DMS 273 (cell line): ENCODE results near the gene CANT1.
A peak's percentile ranks its signal among the peaks of the same experiment; 100 is the strongest.
"Not testable (repeated sequence)": the region's sequence is repeated elsewhere in the genome, so short reads cannot be mapped to it uniquely, and the experiment has no call there.

ENCODE experiments used
- DNase-seq: peaks from one replicate; lab custom pipeline; 2025; ENCODE audit not compliant: unreplicated experiment; lab: John Stamatoyannopoulos, UW

CANT1 gene

DNA sequence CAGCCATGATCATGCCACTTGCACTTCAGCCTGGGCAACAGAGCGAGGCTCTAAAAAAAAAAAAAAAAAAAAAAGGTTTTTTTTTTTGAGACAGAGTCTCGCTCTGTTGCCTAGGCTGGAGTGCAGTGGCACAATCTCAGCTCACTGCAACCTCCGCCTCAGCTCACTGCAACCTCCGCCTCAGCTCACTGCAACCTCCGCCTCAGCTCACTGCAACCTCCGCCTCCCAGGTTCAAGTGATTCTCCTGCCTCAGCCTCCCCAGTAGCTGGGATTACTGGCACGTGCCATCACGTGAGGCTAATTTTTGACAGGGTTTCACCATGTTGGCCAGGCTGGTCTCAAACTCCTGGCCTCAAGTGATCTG, 46.6 kb downstream of the CANT1 start:
- not testable (repeated sequence) for DNase-seq

DNA sequence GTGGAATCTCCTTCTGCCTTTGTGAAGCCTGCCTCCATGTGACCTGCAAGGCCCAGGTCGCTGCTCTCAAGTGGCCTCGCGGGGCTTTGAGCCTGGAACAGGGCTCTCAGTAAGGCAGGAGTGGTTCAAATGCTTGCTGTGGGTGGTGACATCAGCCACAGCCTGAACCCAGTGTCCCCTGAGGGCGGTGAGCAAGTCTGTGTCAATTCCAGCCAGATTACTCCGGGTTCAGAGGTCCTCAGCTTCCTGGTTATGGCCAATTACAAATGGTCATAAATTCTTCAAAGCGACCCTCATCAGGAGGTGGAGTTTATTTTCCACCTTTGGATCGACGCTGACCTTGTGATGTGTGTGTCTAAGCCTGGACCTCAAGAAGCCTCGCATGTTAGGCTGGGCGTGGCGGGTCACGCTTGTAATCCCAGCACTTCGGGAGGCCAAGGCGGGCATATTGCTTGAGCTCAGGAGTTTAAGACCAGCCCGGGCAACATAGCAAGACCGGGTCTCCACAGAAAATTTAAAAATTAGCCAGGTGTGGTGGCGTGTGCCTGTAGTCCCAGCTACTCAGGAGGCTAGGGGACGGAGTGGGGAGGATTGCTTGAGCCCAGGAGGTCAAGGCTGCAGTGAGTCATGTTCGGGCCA, 47.1 kb downstream of the CANT1 start:
- DNase-seq: no peak

DNA sequence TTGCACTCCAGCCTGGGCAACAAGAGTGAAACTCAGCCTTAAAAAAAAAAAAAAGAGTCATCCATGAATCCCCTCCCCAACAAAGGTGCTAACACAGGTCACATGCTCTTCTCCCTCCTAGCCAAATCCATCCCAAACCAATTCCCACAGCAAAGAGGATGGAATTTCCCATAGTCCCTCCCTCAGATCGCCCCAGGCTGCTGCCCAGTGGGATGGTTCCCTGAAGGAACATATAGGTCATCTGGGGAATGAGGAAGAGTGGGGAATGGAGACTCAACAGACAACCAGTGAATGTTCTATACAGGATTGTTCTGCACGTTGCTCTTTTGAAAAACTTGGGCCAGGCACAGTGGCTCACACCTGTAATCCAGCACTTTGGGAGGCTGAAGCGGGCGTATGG, 48.0 kb downstream of the CANT1 start:
- DNase-seq: no peak

DNA sequence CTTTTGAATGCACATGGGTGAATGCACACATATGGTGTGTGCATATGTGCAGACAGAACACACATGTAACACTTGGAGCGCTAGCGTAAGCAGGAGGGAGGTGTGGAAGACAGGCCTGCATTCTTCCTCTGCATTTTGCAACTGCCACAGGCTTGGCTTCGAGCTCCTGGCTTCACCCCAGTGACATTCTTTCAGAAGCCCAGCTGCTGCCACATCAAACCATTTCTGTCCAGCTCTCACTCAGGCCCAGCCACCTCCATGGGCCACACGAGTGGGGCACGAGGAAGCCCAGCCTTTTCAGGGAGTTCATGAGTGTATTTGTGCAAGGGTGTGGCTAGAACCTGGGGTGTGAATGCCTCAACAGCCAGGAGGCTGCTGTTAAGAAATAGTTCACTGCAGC, 48.6 kb downstream of the CANT1 start:
- no peak for DNase-seq

DNA sequence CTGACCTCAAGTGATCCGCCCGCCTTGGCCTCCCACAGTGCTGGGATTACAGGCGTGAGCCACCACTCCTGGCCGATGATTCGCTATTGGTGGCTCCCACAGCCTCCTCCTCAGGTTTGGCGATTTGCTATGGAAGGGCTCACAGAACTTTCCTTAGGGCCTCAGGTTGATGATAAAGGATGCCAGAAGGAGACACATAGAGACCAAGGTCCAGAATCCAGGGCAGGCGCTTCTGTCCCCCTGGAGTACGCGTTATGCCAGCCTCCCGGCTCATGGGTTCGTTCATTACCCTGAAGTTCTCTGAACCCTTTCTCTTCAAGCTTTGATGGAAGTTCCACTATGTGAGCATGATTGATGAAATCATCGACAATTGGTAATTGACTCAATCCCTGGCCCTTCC, 49.8 kb downstream of the CANT1 start:
- DNase-seq: no peak

DNA sequence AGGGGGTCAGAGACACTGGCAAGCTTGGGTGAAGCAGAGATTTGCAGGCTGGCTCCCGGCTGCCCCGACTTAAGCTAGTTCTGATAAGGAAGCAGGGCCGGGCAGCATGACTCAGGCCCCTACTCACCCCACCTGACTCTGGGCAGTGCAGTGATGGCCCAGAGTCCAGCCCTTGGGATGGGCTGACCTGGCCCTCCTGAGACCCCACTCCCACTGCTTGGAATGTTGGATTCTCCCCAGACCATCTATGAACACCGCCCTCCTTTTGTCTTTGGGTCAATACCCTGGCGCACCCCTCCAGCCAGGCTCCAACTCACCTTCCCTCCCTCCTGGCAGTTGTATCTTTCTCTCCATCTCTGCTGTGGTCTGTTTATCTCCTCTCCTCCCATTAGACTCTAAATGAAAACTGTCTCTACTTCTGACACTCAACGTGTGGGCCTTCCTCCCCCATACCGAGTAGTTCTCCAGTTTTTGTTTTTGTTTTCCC, 50.9 kb downstream of the CANT1 start:
- no peak for DNase-seq

DNA sequence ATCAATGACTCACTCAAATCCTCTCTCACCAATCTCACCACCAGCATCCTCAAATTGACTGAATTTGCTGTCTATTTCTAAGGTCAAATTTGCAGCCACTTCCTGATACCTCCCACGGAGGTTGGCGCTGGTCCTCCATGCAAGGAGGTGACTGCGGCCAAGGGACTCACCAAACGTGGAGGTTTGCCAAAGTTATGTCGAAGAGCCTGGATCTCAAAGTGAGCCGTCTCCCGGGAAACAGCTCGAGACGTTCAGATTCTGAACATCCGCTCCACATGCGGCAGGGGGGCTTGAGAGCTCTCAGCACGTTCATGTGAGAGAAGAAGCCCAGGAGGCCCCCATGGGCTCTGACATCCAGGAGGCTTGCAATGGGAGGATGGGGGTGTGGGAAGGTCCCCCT, 52.4 kb downstream of the CANT1 start:
- peak; percentile 55 for DNase-seq

DNA sequence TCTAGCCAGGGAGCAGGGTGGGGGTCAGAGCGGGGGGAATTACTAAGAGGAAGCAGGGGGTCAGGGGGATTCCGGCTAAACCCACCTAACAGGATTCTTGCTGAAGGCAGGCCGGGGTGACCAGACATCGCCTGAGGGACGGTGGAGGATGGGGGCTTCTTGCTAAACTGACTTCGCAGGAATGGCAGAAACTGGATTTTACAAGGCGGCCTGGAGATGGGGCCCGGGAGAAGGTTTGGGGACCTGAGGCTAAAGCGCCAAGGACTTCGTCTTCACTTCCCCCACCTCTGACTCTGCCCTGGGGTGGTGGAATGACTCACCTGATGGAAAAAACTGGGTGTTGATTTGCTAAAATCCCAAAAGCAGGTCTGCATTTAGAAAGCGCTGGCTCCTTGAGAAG, 53.3 kb downstream of the CANT1 start:
- no peak for DNase-seq

DNA sequence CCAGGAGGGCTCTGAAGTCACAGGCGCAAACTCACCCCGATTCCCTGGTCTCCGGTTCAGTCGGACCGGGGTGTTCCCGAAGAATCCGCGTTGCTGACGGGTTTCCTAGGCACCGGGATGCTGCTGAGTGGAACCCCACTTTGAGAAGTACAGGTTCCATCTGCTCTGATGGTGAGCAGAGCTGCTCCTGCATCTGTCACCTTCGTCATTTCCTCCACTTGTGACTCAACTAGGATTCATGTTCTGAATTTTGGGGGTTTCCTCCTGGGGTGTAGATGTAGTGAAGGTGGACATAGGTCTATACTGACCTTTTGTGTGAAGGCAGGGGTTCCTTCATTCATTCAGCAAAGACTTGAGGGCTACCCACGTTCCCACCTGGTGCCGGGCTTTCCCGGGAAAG, 54.9 kb downstream of the CANT1 start:
- DNase-seq: no peak

DNA sequence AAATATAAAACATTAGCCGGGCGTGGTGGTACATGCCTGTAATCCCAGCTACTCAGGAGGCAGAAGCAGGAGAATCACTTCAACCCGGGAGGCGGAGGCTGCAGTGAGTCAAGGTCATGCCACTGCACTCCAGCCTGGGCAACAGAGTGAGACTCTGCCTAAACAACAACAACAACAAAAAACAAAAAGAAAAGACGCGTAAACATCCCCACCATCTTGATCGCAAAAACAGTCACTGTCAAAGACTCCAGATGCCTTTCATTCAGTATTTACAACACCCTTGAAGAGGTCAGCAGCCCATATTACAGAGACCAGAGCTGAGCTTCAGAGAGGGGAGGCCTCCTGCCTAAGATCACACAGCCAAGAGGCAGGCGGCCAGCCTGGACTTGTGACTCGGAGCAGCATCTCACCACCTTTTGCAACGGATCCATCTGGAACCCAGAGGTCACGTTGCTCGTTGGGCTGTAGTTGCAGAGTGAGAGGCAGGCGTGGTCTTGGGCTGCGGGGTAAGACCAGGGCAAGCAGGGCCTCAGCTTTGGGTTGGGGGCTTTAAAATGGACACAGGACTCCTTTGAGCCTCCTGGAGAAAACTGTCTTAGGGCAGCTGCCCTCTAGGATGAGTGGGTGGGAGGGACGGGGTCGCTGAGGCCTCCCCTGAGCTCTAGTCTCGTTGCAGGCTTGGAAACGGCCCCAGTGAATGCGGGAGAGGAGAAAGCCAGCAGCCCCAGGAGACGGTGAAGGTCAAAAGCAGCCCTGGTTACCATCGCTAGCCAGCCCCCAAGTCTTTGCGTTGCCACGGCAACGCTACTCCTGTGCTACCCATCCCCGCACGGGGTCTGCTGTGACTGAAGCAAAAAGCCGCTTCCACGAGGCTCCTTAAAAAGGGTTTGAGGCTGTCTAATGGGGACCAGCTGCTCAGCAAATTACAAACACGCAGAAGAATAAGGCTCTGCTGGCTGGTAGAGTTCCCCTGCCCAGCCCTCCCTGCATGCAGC, 55.9 kb downstream of the CANT1 start:
- DNase-seq: peak; percentile 48

DNA sequence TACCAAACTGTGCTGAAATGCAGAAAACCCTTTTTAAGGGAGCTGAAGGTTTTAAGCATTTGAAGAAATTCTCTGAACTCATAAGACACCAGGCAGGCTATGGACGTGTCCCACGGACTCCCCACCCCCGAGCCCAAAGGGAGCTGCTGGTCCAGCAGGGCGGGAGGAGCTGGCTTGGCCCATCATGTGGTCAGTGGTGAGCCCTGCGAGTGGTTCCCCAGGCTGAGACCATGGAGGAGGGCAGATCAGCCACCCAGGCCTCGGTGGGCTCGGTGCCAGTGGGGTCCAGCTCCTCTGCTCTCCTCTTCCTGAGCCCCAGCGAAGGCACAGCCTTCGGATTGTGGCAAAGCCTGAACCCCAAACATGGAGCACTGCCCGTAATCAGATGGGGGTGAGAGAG, 56.9 kb downstream of the CANT1 start:
- no peak for DNase-seq

DNA sequence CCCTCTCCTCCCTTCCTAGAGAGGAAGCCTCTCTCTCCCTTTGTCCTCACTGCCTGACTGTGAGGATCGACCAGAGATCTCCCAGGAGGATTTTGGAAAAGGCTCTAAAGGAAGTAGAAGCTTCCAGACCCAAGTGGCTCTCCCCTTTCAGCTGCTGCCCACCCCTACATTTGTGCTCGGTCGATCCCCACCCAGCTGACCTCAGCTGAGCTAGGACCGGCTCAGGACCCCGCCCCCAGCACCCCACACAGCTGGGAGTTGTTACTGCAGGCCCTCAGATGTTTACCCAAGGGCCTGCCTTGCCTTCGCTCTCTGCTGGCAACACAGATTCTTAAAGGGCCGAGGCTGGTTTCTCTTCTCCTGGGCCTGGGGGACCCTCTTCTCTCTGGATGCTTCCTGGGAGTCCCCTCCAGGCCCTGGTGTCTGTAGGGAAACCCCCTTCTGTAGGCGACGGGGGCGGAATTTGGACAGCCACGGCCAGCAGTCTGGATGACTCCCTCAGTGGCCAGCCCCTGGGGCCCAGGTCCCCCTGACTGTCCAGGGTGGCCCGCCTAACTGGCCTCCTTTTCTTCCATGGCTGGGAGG, 57.5 kb downstream of the CANT1 start:
- DNase-seq: no peak

DNA sequence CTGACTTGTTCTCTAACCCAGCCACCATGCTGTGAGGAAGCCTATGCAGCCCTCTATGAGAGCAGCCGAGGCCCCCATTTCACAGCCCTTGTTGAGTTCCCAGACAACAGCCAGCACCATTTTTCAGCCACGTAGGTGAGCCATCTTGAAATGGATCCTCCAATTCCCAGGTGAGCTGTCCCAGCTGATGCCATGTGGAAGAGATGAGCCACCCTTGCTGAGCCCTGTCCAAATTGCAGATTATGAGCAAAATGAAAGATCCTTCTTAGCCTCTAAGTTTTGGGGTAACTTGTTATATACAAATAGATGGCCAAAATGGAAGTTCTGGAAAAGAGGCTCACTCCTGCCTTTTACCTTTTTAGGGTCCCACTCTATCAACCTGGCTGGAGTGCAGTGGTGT, 58.7 kb downstream of the CANT1 start:
- DNase-seq: no peak

DNA sequence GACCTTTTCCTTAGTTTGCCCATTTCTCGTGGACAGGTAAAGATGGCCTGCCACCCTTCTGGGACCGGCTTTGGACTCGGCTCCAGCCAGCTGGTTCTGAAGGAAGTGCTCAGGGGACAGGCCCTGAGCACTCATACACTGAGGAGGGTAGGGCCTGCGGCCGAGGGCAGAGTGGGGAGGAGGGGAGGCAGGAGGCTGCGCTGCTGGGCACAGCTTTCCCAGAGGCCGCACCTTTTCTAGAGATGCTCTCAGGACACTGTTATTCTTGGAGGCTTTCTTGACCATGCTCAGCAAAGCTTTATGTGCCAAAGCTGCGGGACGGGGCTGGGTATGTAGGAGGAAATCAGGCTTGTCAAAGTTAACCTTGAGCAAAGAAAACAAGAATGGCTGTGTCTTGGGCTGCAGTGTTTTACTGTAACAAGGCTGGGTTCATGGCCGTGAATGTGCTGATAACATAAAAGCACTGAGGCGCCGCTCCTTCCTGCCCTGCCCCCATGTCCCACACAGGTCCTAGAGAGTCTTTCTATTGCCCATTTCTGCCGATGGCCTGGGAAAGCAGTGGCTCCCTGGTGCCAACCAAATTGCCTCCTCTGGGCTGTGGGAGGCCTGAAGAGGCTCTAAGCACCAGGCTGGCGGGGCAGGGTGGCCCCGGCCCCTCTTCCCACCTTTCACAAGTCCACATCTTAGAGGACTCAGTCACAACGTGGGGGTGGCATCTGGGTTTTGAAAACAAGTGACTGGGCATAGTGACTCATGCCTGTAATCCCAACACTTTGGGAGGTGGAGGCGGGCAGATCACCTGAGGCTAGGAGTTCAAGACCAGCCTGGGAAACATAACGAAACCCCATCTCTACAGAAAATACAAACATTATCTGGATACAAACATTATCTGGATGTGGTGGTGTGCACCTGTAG, 62.1 kb downstream of the CANT1 start:
- DNase-seq: no peak

DNA sequence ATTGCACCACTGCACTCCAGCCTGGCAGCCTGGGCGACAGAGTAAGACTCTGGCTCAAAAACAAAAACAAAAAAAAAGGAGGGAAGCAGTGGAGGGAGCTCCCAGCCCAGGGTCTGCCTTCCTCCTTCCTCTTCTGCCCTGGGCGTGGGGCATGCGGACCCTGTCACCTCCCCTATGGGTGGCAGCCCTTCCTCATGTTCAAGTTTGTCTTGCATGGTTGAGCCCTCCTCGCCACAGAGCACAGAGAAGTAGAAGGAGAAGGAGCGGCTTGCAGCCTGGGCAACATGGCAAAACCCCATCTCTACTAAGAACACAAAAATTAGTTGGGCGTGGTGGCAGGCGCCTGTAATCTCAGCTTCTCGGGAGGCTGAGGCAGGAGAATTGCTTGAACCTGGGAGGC, 62.9 kb downstream of the CANT1 start:
- DNase-seq: no peak

DNA sequence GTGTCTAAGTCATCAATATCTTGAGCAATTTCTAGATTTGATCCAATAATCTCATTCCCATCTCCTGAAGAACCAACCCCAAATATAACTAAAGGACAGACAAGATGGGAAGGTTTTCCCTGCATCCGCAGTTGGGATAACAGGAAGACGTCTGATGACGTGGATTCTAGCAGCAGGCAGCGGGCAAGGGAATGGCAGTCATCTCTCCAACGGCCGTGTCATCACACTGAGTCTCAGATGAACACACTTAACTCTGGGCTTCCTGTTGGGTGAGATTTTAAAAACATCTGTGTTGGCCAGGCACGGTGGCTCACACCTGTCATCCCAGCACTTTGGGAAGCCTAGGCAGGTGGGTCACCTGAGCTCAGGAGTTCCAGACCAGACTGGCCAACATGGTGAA, 63.4 kb downstream of the CANT1 start:
- DNase-seq: no peak

DNA sequence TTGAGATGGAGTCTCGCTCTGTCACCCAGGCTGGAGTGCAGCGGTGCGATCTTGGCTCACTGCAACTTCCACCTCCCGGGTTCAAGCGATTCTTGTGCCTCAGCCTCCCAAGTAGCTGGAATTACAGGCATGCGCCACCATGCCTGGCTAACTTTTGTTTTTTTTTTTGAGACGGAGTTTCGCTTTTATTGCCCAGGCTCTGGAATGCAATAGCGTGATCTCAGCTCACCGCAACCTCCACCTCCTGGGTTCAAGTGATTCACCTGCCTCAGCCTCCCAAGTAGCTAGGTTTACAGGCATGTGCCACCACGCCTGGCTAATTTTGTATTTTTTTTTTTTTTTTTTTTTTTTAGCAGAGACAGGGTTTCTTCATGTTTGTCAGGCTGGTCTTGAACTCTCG, 64.1 kb downstream of the CANT1 start:
- not testable (repeated sequence) for DNase-seq

DNA sequence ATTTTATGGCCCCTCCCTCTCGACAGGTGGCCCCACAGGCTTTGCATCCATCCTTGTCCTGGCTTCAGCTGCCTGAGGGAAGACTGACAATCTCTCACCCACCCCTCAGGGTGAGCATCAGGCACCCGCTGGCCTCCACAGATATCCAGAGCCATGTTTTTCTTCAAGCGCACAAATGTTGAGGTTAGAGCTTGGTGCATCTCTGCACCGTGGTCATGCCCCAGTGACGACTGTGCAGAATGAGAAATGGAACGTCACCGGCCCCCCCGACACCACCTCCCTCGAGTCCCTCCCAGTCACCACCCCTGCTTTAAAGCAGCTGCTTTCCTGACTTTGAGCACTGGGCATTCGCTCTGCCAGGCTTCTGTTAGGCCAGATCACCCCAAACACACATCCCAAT, 64.6 kb downstream of the CANT1 start:
- DNase-seq: no peak

DNA sequence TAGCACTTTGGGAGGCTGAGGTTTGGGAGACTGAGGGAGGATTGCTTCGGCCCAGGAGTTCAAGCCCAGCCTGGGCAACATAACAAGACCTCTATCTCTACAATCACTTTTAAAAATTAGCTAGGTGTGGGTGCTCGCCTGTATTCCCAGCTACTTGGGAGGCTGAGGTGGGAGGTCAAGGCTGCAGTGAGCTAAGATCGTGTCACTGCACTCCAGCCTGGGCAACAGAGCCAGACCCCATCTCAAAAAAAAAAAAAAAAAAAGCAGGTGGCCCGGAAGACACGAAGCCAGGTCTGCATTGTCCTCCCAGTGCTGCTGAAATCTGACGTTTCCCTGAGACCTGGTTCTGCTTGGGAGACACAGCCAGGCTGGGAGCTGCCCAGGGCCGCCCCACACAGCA, 65.5 kb downstream of the CANT1 start:
- no peak for DNase-seq
